Uterus (tissue), 4 donors: ENCODE measurements around the gene ATG16L2. TPM values are rescaled to one million over a fixed set of nuclear protein-coding genes. Genes with fewer than 3 reads are reported as not detected.
"Not testable (repeated sequence)": the region's sequence is repeated elsewhere in the genome, so short reads cannot be mapped to it uniquely, and the experiment has no call there.

Experiments
- DNase-seq, 2 donors: peaks; one replicate each; pipeline ENCODE4 v3.0.0-alpha.2; 2019 to 2020
- H3K27ac ChIP-seq, 2 donors: fragments of 200-600 bp; sonication (generic); 1 replicate in 1 of 2; 2 replicates in 1 of 2; pipeline ENCODE4 v1.5.1; 2016 to 2018
- H3K27me3 ChIP-seq, 2 donors: fragments of 200-600 bp; sonication (generic); one replicate each; pipeline ENCODE4 v1.5.1; 2018 to 2019; ENCODE audit warnings: control low read depth in 1 of 2
- H3K36me3 ChIP-seq, 2 donors: fragments of 200-600 bp; sonication (generic); one replicate each; pipeline ENCODE4 v1.5.1; 2019; ENCODE audit warnings: control low read depth in 1 of 2
- H3K4me1 ChIP-seq, 2 donors: fragments of 200-600 bp; sonication (generic); one replicate each; pipeline ENCODE4 v1.5.1; 2018 to 2019; ENCODE audit warnings: control low read depth in 1 of 2
- H3K4me3 ChIP-seq, 2 donors: fragments of 200-600 bp; sonication (generic); 1 replicate in 1 of 2; 2 replicates in 1 of 2; pipeline ENCODE4 v1.5.1; 2018 to 2019; ENCODE audit warnings: mild to moderate bottlenecking in 1 of 2
- H3K9me3 ChIP-seq, 2 donors: fragments of 200-600 bp; sonication (generic); one replicate each; pipeline ENCODE4 v1.5.1; 2019; ENCODE audit warnings: control low read depth in 1 of 2
- POLR2A ChIP-seq, 2 donors: fragments of 450-650 bp; IDR thresholded peaks; one replicate each; pipeline ENCODE4 v1.6.1; 2016; ENCODE audit warnings: antibody characterized with exemption in 2 of 2, mild to moderate bottlenecking in 1 of 2, moderate library complexity in 1 of 2
- intact Hi-C: fragments of 100-400 bp; cut with DNase I; formaldehyde crosslinking; loops from one replicate; pipeline ENCODE4 v1.15.1; 2023; ENCODE audit warnings: low total_unique reads
- total RNA-seq, 4 donors: library from RNA; depleted of rRNA in 3 of 4; stranded (reverse); fragments of >200 nt in 3 of 4; gene quantifications; one replicate each; pipeline versions ENCODE4 v1.1.0 to v1.2.4, GENCODE V29; 2014 to 2023
- TF ChIP-seq, protein P1 (sequence below), 4 experiments: fragments of 200-600 bp in 2 of 4; fragments of 450-650 bp in 2 of 4; sonication (generic) in 2 of 4; IDR thresholded peaks; one replicate each; pipeline ENCODE4 v1.5.1; 2016 to 2019; ENCODE audit warnings: antibody characterized with exemption in 4 of 4, mild to moderate bottlenecking in 2 of 4, moderate library complexity in 1 of 4
- donor health status: DM: yes; HTN: yes; CAD: no.

Gene ATG16L2
- total RNA-seq, 4 donors from 2014 or later, result 20.7 to 57.6 (median 32.3) TPM

DNA sequence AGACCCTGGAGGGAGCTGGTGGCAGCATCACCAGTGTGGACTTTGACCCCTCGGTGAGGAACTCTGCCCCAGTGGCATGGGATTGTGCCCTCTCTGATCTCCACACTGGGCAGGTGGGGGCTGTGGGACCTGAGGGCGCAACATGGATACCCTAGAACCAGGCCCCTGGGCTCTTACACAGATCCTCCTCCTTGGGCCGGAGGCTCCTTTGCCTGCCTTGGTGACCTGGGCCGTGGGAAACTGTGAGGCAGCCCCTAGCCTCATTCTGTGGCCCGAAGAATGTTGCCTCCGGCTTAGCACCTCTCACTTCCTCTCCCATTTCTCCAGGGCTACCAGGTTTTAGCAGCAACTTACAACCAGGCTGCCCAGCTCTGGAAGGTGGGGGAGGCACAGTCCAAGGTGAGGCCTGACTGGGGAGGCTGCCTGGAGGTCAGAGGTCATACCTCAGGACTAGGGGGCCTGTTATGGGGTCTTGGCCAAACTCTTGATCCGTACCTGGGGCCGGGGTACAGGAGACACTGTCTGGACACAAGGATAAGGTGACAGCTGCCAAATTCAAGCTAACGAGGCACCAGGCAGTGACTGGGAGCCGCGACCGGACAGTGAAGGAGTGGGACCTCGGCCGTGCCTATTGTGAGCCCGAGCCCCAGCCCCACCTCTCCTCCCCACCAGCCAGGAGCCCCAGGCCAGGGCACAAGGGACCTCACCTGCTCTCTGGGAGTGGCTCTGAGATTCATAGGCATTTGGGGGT is 12.2 kb downstream of the ATG16L2 start:
- Histone ChIP-seq H3K4me3 (no peak overlapping the region), H3K4me1 (peaks cover 2 to 3% of the 10 kb centered on the region in 2 donors), H3K36me3 (no peaks in the 10 kb centered on the region), H3K27me3 (no peaks in the 10 kb centered on the region), H3K27ac (no peak overlapping the region), H3K9me3 (no peaks in the 10 kb centered on the region)
- intact Hi-C loops, result no loop called here
- peak in 1 of 2 donors; percentile 20 for DNase-seq
- TF ChIP-seq POLR2A (IDR thresholded peaks at IDR 0.05), result no peak
- TF ChIP-seq, protein P1, sequence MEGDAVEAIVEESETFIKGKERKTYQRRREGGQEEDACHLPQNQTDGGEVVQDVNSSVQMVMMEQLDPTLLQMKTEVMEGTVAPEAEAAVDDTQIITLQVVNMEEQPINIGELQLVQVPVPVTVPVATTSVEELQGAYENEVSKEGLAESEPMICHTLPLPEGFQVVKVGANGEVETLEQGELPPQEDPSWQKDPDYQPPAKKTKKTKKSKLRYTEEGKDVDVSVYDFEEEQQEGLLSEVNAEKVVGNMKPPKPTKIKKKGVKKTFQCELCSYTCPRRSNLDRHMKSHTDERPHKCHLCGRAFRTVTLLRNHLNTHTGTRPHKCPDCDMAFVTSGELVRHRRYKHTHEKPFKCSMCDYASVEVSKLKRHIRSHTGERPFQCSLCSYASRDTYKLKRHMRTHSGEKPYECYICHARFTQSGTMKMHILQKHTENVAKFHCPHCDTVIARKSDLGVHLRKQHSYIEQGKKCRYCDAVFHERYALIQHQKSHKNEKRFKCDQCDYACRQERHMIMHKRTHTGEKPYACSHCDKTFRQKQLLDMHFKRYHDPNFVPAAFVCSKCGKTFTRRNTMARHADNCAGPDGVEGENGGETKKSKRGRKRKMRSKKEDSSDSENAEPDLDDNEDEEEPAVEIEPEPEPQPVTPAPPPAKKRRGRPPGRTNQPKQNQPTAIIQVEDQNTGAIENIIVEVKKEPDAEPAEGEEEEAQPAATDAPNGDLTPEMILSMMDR (IDR thresholded peaks at IDR 0.05), result no peak

- no peaks in the 10 kb centered on the region for H3K9me3 ChIP-seq
- DNase-seq, result no peak
- H3K4me1 ChIP-seq, result peaks cover 0 to 3% of the 10 kb centered on the region in 2 donors
- H3K4me3 ChIP-seq, result no peak overlapping the region
- TF ChIP-seq, protein P1 (IDR thresholded peaks at IDR 0.05), result no peak
- no peak for TF ChIP-seq POLR2A (IDR thresholded peaks at IDR 0.05)
- peak overlapping the region in 1 of 2 donors; percentile 17 for H3K27ac ChIP-seq
- intact Hi-C loops, result no loop called here
- no peaks in the 10 kb centered on the region for H3K36me3 ChIP-seq
- H3K27me3 ChIP-seq, result no peaks in the 10 kb centered on the region
Observed at GRCh38 chr11:72826942-72827480, 12.8 kb downstream of the ATG16L2 start.

- peak overlapping the region; percentile 30 to 49 for H3K27ac ChIP-seq
- H3K36me3 ChIP-seq, H3K4me3 ChIP-seq, H3K9me3 ChIP-seq, H3K4me1 ChIP-seq, intact Hi-C loops, DNase-seq, H3K27me3 ChIP-seq: not testable (repeated sequence)
Observed at GRCh38 chr11:72827656-72828055, 13.4 kb downstream of the ATG16L2 start.

- DNase-seq, result peak in 1 of 2 donors; percentile 24
- intact Hi-C loops, result no loop called here
Observed at GRCh38 chr11:72828081-72828567, 13.9 kb downstream of the ATG16L2 start.

GRCh38 chr11:72828692-72829101 is 14.5 kb downstream of the ATG16L2 start:
- no peak for TF ChIP-seq POLR2A (IDR thresholded peaks at IDR 0.05)
- TF ChIP-seq, protein P1 (IDR thresholded peaks at IDR 0.05), result no peak
- no peaks in the 10 kb centered on the region for H3K9me3 ChIP-seq
- no peaks in the 10 kb centered on the region for H3K27me3 ChIP-seq
- intact Hi-C loops, result no loop called here
- no peak overlapping the region for H3K4me3 ChIP-seq
- no peak overlapping the region for H3K27ac ChIP-seq
- no peak for DNase-seq
- no peaks in the 10 kb centered on the region for H3K36me3 ChIP-seq
- peaks cover 0 to 5% of the 10 kb centered on the region in 2 donors for H3K4me1 ChIP-seq

More at GRCh38 chr11:72828081-72828567, 13.9 kb downstream of the ATG16L2 start:
- H3K4me1 ChIP-seq, result peaks cover 0 to 5% of the 10 kb centered on the region in 2 donors
- no peaks in the 10 kb centered on the region for H3K9me3 ChIP-seq
- H3K4me3 ChIP-seq, result no peak overlapping the region
- H3K27me3 ChIP-seq, result no peaks in the 10 kb centered on the region
- H3K36me3 ChIP-seq, result no peaks in the 10 kb centered on the region
- TF ChIP-seq POLR2A (IDR thresholded peaks at IDR 0.05), result no peak
- TF ChIP-seq, protein P1 (IDR thresholded peaks at IDR 0.05), result no peak
- peak overlapping the region; percentile 30 to 49 for H3K27ac ChIP-seq
